Activated naive CD8-positive, alpha-beta T cell treated with anti-CD3 and anti-CD28 coated beads for 36 hours (primary cell): ENCODE measurements around the gene MGST3. TPM values are rescaled to one million over a fixed set of nuclear protein-coding genes. Genes with fewer than 3 reads are reported as not detected.
A peak's percentile ranks its signal among the peaks of the same experiment; 100 is the strongest.
"Not testable (repeated sequence)": the region's sequence is repeated elsewhere in the genome, so short reads cannot be mapped to it uniquely, and the experiment has no call there.

ENCODE experiments used
- DNase-seq: peaks from one replicate; pipeline ENCODE4 v3.0.0; 2021
- H3K27ac Mint-ChIP-seq: one replicate; pipeline ENCODE4 v1.8.0; 2022; ENCODE audit warnings: mild to moderate bottlenecking, moderate library complexity, mixed read lengths
- H3K27me3 Mint-ChIP-seq: one replicate; pipeline ENCODE4 v1.8.0; 2022; ENCODE audit warnings: mild to moderate bottlenecking, mixed read lengths
- H3K36me3 Mint-ChIP-seq: one replicate; pipeline ENCODE4 v1.8.0; 2021; ENCODE audit warnings: mild to moderate bottlenecking, mixed read lengths
- H3K4me1 Mint-ChIP-seq: one replicate; pipeline ENCODE4 v1.8.0; 2021; ENCODE audit warnings: mixed read lengths
- H3K4me3 Mint-ChIP-seq: one replicate; pipeline ENCODE4 v1.8.0; 2022; ENCODE audit warnings: mild to moderate bottlenecking, moderate library complexity, mixed read lengths
- H3K9me3 Mint-ChIP-seq: one replicate; pipeline ENCODE4 v1.8.0; 2022; ENCODE audit warnings: mixed read lengths
- total RNA-seq, 2 experiments: library from RNA; stranded (reverse); gene quantifications; one replicate each; pipeline ENCODE4 v1.2.3, GENCODE V29; 2021

Gene MGST3
- total RNA-seq, 2 experiments from 2014 or later: 31.7 to 33.3 TPM

DNA sequence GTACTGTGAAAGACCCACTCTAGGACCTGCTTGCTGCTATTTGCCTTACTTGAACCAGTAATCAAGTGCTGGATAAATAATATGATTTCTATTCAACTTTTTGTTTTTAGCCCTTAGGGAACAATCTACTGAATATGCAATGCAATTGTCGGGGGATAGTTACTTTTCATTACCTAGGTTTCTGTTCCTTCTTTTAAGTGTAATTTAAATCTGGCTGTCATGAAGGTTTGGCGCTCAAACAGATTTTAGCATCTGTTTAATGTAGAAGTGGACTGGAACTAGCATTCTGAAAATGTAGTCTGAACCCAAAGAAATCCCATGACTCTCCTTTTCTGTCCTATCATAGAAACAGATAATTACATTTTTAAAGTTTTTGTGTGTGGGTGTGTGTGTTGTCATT lies 4.8 kb downstream of the MGST3 start:
- no peak overlapping the region for H3K27ac Mint-ChIP-seq

DNA sequence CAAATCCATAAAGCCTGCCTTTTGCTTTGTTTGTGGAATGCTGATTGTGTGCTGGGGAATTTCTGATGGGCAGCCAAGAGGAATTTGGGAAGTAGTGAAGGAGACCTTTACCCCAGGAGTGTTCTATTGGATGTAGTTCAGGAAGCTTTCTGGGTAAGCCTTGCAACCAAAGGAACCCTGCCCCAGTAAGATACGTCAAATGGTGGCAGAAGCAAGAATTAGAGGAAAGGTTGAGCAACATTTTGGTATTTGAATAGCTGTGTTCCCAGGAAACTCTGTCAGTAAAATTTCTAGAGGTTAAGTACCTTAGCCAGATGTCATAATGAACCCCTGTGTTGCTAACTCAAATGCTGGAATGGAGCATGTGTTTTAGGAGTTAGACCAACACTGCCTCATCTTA lies 6.4 kb downstream of the MGST3 start:
- Mint-ChIP-seq H3K27ac (no peak overlapping the region), H3K27me3 (no peaks in the 10 kb centered on the region), H3K36me3 (no peaks in the 10 kb centered on the region), H3K4me1 (peaks cover 30% of the 10 kb centered on the region), H3K4me3 (no peak overlapping the region), H3K9me3 (no peaks in the 10 kb centered on the region)
- DNase-seq: no peak

More for the DNA sequence above, 4.8 kb downstream of the MGST3 start:
- H3K36me3 Mint-ChIP-seq: no peaks in the 10 kb centered on the region
- no peaks in the 10 kb centered on the region for H3K9me3 Mint-ChIP-seq
- H3K4me1 Mint-ChIP-seq: peaks cover 24% of the 10 kb centered on the region
- H3K27me3 Mint-ChIP-seq: no peaks in the 10 kb centered on the region
- H3K4me3 Mint-ChIP-seq: no peak overlapping the region
- DNase-seq: no peak

DNA sequence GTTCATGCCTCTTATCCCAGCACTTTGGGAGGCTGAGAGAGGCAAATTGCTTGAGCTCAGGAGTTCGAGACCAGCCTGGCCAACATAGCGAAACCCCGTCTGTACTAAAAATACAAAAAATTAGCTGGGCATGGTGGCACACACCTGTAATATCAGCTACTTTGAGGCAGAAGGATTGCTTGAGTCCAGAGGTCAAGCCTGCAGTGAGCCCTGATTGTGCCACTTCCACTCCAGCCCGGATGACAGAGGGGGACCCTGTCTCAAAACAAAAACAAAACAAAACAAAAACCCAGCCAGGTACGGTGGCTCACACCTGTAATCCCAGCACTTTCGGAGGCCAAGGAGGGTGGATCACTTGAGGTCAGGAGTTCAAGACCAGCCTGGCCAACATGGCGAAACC lies 7.2 kb downstream of the MGST3 start:
- H3K4me1 Mint-ChIP-seq: peaks cover 31% of the 10 kb centered on the region
- not testable (repeated sequence) for H3K36me3 Mint-ChIP-seq, H3K9me3 Mint-ChIP-seq, H3K4me3 Mint-ChIP-seq, H3K27me3 Mint-ChIP-seq, DNase-seq, H3K27ac Mint-ChIP-seq

DNA sequence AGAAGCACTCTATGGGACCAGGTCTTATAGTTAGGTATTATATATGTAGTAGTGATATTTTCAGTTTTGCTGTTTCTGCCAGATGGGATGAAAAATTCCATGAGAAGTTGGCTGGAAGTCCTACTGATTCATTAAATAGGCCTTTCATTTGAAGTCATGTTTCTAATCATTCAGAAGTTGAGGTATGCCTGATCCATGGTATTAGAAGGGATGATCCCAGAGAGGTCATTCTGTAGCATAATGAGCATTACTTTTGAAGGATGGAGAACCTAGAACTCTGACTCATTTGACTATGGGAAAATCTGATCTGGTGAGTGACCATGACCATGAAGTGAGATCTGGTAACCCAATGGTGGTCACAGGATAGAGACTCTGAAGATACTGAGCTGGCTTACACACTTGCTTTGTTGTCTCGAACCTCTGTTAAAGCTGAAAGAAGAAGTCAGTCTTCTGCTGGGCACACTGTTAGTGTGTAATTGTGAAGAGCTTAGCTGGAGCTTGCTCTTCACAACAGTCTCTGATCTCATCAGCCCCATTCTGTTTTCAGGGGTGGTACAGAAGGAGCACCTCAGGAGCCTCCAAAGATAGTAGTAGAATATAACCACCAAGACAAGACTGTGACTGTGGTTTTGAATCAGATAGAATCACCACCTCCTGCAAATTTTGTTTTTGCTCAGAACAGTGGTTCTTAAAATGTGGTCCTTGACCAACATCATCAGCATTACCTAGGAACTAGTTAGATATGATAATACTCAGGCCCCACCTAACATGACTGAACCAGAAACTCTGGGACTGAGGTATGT lies 9.0 kb downstream of the MGST3 start:
- Mint-ChIP-seq H3K4me3 (no peak overlapping the region), H3K4me1 (peaks cover 19% of the 10 kb centered on the region), H3K36me3 (no peaks in the 10 kb centered on the region), H3K27me3 (no peaks in the 10 kb centered on the region), H3K9me3 (no peaks in the 10 kb centered on the region), H3K27ac (no peak overlapping the region)
- no peak for DNase-seq

DNA sequence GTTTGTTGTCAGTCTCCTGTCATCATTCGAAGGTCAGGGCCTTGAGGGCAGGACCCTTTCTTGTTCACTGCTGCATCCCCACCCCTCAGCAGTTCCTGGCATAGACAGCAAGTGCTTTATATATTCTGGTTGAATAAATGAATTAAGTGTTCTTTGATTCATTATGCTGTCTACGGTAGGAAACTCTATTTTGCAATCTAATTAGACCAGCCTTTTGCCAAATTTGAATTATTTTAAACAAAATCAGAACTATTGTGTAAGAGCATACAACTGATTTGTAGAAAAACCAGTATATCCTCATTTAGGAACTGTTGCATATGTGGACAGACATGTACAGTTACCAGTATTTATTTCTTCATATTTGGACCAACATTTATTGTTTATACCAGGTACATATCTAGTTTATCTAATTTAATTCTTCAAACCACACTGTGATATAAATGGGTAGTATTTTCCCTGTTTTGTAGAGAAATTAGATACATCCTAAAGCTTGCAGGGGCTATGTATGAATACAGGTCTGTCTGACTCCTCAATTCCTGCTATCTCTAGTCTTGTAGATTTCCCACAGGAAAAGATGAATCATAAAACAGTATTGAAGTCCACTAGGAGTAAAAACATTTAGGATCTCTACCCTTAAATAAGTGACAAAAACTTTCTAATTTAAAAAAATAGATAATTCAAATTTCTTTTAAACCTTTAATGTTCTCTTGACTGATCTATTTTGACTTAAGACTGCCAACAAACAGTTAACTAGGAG lies 10.4 kb downstream of the MGST3 start:
- H3K4me3 Mint-ChIP-seq: no peak overlapping the region
- no peak overlapping the region for H3K27ac Mint-ChIP-seq
- no peak for DNase-seq
- H3K27me3 Mint-ChIP-seq: no peaks in the 10 kb centered on the region
- H3K4me1 Mint-ChIP-seq: peaks cover 23% of the 10 kb centered on the region
- H3K36me3 Mint-ChIP-seq: no peaks in the 10 kb centered on the region
- H3K9me3 Mint-ChIP-seq: no peaks in the 10 kb centered on the region

DNA sequence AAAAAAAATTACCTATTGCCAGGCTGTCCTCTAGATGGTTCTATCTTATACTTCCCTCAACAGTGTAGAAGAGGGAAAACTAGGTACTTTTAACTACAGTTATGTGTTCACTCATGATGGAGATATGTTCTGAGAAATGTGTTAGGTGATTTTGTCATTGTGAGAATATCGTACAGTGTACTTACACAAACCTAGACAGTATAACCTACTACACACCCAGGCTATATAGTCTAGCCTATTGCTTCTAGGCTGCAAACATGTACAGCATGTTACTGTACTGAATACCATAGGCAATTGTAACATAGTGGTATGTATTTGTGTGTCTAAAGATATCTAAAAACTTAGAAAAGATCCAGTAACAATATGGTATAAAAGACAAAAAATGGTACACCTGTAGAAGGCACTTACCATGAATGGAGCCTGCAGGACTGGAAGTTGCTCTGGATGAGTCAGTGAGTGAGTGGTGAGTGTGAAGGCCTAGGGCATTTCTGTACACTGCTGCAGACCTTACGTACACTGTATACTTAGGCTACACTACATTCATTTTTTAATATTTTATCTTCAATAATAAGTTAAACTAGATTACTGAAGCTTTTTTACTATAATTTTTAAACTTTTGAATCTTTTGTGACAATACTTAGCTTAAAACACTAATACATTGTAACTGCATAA lies 13.2 kb downstream of the MGST3 start:
- Mint-ChIP-seq H3K9me3 (no peaks in the 10 kb centered on the region), H3K4me1 (peaks cover 23% of the 10 kb centered on the region), H3K4me3 (no peak overlapping the region), H3K36me3 (no peaks in the 10 kb centered on the region), H3K27me3 (no peaks in the 10 kb centered on the region), H3K27ac (no peak overlapping the region)
- DNase-seq: no peak

DNA sequence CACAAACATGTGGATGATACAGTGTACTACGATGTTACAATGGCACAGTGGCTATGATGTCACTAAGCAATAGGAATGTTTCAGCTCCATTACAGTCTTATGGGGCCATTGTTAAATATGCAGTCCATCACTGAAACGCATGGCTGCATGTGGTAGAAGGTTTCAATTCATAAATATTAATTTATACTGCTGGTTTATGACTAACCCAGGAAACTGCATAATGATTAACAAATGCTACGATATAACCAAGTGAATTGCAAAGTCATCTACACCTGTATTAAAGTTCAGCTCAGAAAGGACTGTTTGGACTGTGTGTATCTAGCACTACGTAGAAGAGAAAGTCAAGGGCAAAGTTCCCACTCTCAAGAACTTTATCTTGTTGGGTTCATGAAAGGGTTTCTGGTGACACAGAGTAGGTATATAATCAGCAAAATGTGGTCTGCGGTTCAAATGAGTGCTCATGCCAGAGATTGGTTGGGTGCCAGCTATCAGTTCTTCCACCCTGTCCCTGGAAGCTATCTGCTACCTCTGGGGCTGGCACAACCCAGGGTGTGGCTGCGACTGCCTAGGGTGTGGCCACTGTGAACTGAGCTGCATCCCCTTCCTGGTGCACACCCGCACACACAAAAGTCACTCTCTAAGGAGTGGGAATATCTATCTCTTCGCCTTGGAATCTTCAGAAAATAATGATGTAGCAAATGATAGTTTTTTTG lies 14.8 kb downstream of the MGST3 start:
- H3K27ac Mint-ChIP-seq: no peak overlapping the region
- no peak for DNase-seq
- no peaks in the 10 kb centered on the region for H3K27me3 Mint-ChIP-seq
- peaks cover 18% of the 10 kb centered on the region for H3K4me1 Mint-ChIP-seq
- H3K4me3 Mint-ChIP-seq: no peak overlapping the region
- H3K9me3 Mint-ChIP-seq: no peaks in the 10 kb centered on the region
- no peaks in the 10 kb centered on the region for H3K36me3 Mint-ChIP-seq

DNA sequence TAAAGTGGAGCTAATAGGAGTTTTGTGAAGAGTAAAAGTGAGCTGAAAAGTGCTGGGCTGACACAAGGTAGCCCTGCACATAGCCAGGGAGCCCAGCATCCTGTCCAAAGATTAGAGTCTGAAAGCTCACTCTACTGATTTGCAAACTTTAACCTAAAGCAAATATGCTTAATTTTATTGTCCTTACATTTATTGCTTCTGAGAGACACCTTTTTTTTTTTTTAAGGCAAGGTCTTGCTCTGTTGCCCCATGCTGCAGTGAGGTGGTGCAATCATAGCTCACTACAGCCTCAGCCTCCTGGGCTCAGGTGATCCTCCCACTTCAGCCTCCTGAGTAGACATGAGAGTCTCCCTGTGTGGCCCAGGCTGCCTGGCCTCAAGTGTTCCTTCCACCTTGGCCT lies 16.5 kb downstream of the MGST3 start:
- Mint-ChIP-seq H3K4me1 (peaks cover 11% of the 10 kb centered on the region), H3K4me3 (no peak overlapping the region), H3K36me3 (peaks cover 2% of the 10 kb centered on the region), H3K27me3 (no peaks in the 10 kb centered on the region), H3K9me3 (no peaks in the 10 kb centered on the region), H3K27ac (no peak overlapping the region)
- no peak for DNase-seq

DNA sequence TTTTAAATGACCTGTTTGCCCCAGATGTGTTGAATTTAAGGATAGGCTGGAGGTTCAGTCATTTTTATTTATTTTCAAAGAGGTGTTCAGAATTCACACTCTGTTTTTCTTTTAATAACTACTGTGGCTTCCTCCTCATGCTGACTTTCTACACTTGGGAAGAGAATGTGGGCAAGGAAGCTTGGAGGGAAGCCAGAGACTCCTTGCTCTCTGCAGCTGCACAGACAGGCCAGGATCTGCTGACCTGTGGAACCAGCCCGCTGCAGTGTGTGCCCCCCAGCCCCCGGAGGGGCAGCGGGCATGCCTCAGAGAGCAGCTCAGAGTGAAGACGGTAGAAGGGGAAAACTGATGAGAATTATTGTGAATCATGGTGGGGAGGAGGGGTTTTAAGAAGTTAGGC lies 16.9 kb downstream of the MGST3 start:
- Mint-ChIP-seq H3K4me3 (no peak overlapping the region), H3K9me3 (no peaks in the 10 kb centered on the region), H3K27ac (no peak overlapping the region), H3K27me3 (no peaks in the 10 kb centered on the region), H3K4me1 (peaks cover 11% of the 10 kb centered on the region), H3K36me3 (peaks cover 2% of the 10 kb centered on the region)
- no peak for DNase-seq

DNA sequence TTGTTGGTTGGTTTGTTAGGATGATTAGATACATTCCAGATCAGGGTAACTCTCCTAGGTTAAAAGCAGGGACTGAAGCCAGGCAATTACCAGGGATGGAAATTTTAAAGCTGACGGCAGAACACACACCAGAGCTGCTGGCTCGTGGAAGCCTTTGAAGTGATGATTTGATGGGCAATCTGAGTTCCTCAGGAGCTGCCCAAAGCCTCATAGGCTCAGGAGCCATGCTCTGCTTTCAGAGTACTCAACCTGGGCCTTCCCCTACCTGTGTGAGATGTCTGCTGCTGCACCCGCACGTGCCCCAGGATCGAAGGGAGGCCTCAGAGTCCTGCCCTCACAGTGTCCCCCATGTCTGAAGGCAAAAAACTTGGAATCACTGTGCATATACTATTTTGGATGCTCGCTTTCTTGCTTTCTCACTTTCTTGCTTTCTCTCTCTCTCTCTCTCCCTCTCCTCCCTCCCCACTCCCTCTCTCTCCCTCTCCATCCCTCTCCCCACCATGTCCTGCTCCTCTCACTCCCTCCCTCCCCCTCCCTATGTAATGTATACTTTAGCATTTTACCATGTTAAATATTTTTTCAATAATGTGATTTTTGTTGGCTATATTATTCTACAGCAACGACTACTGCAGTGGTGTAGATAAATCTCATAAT lies 18.0 kb downstream of the MGST3 start:
- H3K9me3 Mint-ChIP-seq: no peaks in the 10 kb centered on the region
- no peak for DNase-seq
- H3K4me3 Mint-ChIP-seq: no peak overlapping the region
- H3K27me3 Mint-ChIP-seq: no peaks in the 10 kb centered on the region
- peaks cover 4% of the 10 kb centered on the region for H3K36me3 Mint-ChIP-seq
- peaks cover 11% of the 10 kb centered on the region for H3K4me1 Mint-ChIP-seq
- no peak overlapping the region for H3K27ac Mint-ChIP-seq

DNA sequence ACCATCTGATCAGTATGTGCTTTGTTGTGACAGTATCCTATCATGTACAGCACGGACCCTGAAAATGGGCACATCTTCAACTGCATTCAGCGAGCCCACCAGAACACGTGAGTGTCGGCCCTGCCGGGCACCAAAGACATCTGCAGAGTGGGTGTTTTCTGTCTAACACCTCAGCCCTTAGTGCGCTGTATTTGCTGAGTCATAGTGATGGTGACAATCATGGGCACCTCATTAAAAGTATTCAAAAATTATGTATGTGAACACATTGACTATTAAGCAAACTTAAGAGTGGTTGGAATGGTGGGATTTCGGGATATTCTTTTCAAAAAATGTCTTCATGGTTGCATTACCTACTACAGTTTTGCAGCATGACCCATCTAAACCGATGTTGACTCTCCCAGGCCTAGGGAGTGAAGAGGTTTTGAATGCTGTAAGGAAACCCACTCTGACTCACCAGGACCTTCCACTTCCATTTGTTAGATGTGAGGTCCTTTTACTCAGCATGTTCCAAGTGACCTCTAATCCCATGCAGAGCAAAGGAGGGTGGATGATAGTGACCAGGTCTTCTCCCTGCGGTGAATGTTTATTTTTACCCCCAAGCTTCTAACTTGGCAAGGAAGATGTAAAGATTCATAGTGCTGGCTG lies 20.1 kb downstream of the MGST3 start:
- H3K36me3 Mint-ChIP-seq: peaks cover 5% of the 10 kb centered on the region
- peaks cover 5% of the 10 kb centered on the region for H3K4me1 Mint-ChIP-seq
- no peak overlapping the region for H3K4me3 Mint-ChIP-seq
- no peaks in the 10 kb centered on the region for H3K9me3 Mint-ChIP-seq
- no peak for DNase-seq
- H3K27me3 Mint-ChIP-seq: no peaks in the 10 kb centered on the region
- no peak overlapping the region for H3K27ac Mint-ChIP-seq

DNA sequence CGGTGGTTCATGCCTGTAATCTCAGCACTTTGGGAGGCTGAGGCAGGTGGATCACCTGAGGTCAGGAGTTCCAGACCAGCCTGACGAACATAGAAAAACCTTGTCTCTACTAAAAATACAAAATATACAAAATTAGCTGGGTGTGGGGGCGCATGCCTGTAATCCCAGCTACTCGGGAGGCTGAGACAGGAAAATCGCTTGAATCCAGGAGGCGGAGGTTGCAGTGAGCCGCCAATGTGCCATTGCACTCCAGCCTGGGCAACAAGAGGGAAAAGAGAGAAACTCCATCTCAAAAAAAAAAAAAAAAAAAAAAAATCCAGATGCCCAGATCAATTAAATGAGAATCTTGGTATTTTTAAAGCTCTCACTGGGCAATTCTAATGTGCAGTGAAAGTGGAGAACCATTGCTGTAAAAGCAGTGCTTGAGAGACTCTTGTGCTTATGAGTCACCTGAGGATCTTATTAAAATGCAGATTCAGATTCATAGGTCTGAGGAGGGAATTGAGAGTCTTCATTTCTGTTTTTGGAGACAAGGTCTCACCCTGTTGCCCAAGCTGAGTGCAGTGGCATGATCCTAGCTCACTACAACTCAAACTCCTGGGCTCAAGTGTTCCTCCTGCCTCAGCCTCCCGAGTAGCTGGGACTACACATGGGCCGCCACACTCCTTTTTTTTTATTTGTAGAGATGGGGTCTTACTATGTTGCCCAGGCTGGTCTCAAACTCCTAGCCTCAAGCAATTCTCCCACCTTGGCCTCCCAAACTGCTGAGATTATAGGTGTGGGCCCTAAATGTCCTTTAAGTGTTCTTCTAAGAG lies 27.9 kb downstream of the MGST3 start:
- not testable (repeated sequence) for H3K4me3 Mint-ChIP-seq, DNase-seq, H3K36me3 Mint-ChIP-seq, H3K4me1 Mint-ChIP-seq, H3K27me3 Mint-ChIP-seq, H3K9me3 Mint-ChIP-seq
- H3K27ac Mint-ChIP-seq: peak overlapping the region; percentile 72

DNA sequence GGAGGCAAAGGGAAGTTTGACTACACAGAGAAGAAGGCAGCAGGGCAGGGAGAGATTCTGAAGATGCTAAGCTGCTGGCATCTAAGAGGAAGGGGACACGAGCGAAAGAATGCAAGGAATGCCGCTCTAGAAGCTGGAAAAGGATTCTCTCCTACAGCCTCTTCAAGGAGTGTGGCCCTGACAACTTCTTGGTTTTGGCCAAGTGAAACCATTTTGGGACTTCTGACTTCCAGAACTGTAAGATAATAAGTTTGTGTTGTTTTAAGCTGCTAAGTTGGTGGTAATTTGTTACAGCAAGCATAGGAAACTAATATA lies 28.5 kb downstream of the MGST3 start:
- peaks cover 4% of the 10 kb centered on the region for H3K36me3 Mint-ChIP-seq
- no peak for DNase-seq
- no peaks in the 10 kb centered on the region for H3K9me3 Mint-ChIP-seq
- H3K4me1 Mint-ChIP-seq: no peaks in the 10 kb centered on the region
- H3K27me3 Mint-ChIP-seq: no peaks in the 10 kb centered on the region
- peak overlapping the region; percentile 72 for H3K27ac Mint-ChIP-seq
- H3K4me3 Mint-ChIP-seq: no peak overlapping the region

DNA sequence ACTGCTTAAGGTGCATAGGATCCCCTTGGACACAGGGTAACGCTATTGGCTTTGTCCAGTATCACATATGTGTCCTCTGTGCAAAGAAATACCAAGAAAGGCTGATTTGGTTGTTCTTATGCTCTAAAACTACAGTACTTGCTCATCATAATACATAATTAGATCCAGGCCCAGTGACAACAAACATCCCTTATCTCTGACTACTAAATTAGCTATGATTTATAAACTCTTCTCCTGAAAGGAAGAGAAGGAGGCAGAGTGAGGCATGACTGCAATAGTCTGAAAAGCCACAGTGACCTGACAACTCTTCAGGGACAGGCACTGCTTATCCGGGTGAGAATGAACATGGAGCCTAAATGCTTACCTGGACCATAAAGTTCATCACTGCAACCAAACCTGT lies 30.7 kb downstream of the MGST3 start:
- H3K27me3 Mint-ChIP-seq: no peaks in the 10 kb centered on the region
- no peak overlapping the region for H3K4me3 Mint-ChIP-seq
- no peaks in the 10 kb centered on the region for H3K9me3 Mint-ChIP-seq
- H3K4me1 Mint-ChIP-seq: peaks cover 4% of the 10 kb centered on the region
- peaks cover 14% of the 10 kb centered on the region for H3K36me3 Mint-ChIP-seq
- DNase-seq: no peak
- no peak overlapping the region for H3K27ac Mint-ChIP-seq
